ENCODE results near the gene DNM1L. TPM values are rescaled to one million over a fixed set of nuclear protein-coding genes. Genes with fewer than 3 reads are reported as not detected.

The DNM1L gene
- total and polyA plus RNA-seq, 9 of the 15 experiments (the other 6 are each of a cell fraction or from before 2014, with no cell fraction given), result 24.1 to 82.8 (median 61.5) TPM

DNA sequence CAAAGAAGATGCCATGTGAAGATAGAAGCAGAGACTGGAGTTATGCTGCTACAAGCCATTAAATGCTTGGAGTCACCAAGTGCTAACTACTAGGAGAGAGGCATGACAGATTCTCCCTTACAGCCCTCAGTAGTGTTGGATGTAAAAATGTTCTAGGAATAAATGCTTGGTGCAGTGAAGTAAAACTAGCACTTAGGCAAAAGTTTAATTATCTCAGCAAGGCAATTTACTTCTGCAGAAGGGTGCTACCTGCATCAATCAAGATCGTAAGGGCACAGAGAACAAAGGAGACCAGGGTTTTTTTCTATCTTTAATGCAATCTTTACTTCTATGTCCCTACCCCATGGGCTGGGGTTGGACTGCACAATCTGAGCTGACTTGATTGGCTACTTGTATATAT lies 9.5 kb upstream of the DNM1L start:
- peak in 1 of 2 experiments; percentile 69; a peak in 1 of 3 replicates for TF ChIP-seq CBX3 (IDR thresholded peaks at IDR 0.05; ENCODE audit: borderline replicate concordance in 1 of 2, low read length in 2 of 2)
- TF ChIP-seq PHB (CRISPR knock-in tag; IDR thresholded peaks at IDR 0.05), result no peak
- TF ChIP-seq, protein P1, sequence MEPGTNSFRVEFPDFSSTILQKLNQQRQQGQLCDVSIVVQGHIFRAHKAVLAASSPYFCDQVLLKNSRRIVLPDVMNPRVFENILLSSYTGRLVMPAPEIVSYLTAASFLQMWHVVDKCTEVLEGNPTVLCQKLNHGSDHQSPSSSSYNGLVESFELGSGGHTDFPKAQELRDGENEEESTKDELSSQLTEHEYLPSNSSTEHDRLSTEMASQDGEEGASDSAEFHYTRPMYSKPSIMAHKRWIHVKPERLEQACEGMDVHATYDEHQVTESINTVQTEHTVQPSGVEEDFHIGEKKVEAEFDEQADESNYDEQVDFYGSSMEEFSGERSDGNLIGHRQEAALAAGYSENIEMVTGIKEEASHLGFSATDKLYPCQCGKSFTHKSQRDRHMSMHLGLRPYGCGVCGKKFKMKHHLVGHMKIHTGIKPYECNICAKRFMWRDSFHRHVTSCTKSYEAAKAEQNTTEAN (CRISPR knock-in tag; IDR thresholded peaks at IDR 0.05), result no peak
- TF ChIP-seq ZNF41 (CRISPR knock-in tag; conservative IDR thresholded peaks at IDR 0.05), result no peak
- TF ChIP-seq GABPB1 (CRISPR knock-in tag; IDR thresholded peaks at IDR 0.05), result no peak
- TF ChIP-seq, protein P2, sequence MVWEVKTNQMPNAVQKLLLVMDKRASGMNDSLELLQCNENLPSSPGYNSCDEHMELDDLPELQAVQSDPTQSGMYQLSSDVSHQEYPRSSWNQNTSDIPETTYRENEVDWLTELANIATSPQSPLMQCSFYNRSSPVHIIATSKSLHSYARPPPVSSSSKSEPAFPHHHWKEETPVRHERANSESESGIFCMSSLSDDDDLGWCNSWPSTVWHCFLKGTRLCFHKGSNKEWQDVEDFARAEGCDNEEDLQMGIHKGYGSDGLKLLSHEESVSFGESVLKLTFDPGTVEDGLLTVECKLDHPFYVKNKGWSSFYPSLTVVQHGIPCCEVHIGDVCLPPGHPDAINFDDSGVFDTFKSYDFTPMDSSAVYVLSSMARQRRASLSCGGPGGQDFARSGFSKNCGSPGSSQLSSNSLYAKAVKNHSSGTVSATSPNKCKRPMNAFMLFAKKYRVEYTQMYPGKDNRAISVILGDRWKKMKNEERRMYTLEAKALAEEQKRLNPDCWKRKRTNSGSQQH (CRISPR knock-in tag; IDR thresholded peaks at IDR 0.05), result no peak
- peak; percentile 70; the same call in 1 of the 2 replicates for TF ChIP-seq CBX5 (IDR thresholded peaks at IDR 0.05; ENCODE audit: borderline replicate concordance, low read depth)
- no peak for TF ChIP-seq ESRRA (IDR thresholded peaks at IDR 0.05; ENCODE audit: borderline replicate concordance, low read depth)
- TF ChIP-seq ZNF121 (CRISPR knock-in tag; conservative IDR thresholded peaks at IDR 0.05), result no peak
- TF ChIP-seq, protein P3, sequence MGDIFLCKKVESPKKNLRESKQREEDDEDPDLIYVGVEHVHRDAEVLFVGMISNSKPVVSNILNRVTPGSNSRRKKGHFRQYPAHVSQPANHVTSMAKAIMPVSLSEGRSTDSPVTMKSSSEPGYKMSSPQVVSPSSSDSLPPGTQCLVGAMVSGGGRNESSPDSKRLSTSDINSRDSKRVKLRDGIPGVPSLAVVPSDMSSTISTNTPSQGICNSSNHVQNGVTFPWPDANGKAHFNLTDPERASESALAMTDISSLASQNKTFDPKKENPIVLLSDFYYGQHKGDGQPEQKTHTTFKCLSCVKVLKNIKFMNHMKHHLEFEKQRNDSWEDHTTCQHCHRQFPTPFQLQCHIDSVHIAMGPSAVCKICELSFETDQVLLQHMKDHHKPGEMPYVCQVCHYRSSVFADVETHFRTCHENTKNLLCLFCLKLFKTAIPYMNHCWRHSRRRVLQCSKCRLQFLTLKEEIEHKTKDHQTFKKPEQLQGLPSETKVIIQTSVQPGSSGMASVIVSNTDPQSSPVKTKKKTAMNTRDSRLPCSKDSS (IDR thresholded peaks at IDR 0.05; ENCODE audit: low read depth, partially characterized antibody), result peak; percentile 80
- TF ChIP-seq MTF1 (CRISPR knock-in tag; IDR thresholded peaks at IDR 0.05; ENCODE audit: borderline replicate concordance), result no peak
- ChIA-PET CTCF (ENCODE audit: low intra/inter-chr PET ratio) (no interaction called here), POLR2A (no interaction called here)
- BruUV-seq (replicated peaks), result no TSS peak
- Histone ChIP-seq H3K4me1 (replicated peaks in 1 of 2; ENCODE audit: control insufficient read depth in 2 of 2, insufficient read depth in 2 of 2, low read length in 2 of 2) (no peaks in the 10 kb centered on the region), H3K4me3 (no peak overlapping the region), H3K36me3 (ENCODE audit: control insufficient read depth, insufficient read depth, low read length) (no peaks in the 10 kb centered on the region), H4K20me1 (replicated peaks; ENCODE audit: control insufficient read depth, insufficient read depth, low read length) (no peaks in the 10 kb centered on the region), H3K27ac (ENCODE audit: extremely low read depth, low read depth, low read length) (no peak overlapping the region), H3K9ac (ENCODE audit: insufficient read depth in 1 of 2, low read depth in 2 of 2, low read length in 2 of 2) (no peak overlapping the region), H3K79me2 (ENCODE audit: control insufficient read depth, insufficient read depth, low read length) (no peaks in the 10 kb centered on the region), H3K27me3 (ENCODE audit: control insufficient read depth in 2 of 2, insufficient read depth in 2 of 2, low read length in 2 of 2) (no peaks in the 10 kb centered on the region), H3K4me2 (ENCODE audit: insufficient read depth, low read length) (no peak overlapping the region), H2AFZ (ENCODE audit: low read depth, low read length) (no peak overlapping the region), H3K9me3 (replicated peaks; ENCODE audit: control insufficient read depth, insufficient read depth, low read depth, low read length) (peaks cover 2% of the 10 kb centered on the region; the same call in 1 of the 2 replicates), H3K9me1 (ENCODE audit: control insufficient read depth, insufficient read depth, low read length) (no peaks in the 10 kb centered on the region)
- in situ Hi-C loops (cut with MboI) (loop anchor here (5.0 kb wide), 1 partner anchor 212 kb away; no protein-coding TSS in a partner anchor), intact Hi-C loops (cut with micrococcal nuclease) (no loop called here)
- 0% methylated on average over 1 of the region's 1 CpG for WGBS (ENCODE audit: insufficient coverage, low coverage, missing lambda C conversion rate)
- FAIRE-seq, result no peak
- DNase-seq (ENCODE audit: extremely low read depth in 1 of 4, low spot score in 3 of 4), result no peak
- ATAC-seq, result no peak
